ENCODE data around the gene MEF2C.
"Not testable (repeated sequence)": the region's sequence is repeated elsewhere in the genome, so short reads cannot be mapped to it uniquely, and the experiment has no call there.

Gene MEF2C

GRCh38 chr5:88803309-88803708 lies 79.7 kb downstream of the MEF2C start:
- DNase-seq (ENCODE audit: low read depth in 2 of 2) = no peak

- no peak for DNase-seq (ENCODE audit: low read depth in 2 of 2)
Observed at GRCh38 chr5:88799938-88800535, 82.9 kb downstream of the MEF2C start.

GRCh38 chr5:88798933-88799332 lies 84.1 kb downstream of the MEF2C start:
- not testable (repeated sequence) for DNase-seq (ENCODE audit: low read depth in 2 of 2)

- not testable (repeated sequence) for DNase-seq (ENCODE audit: low read depth in 2 of 2)
Observed at GRCh38 chr5:88793797-88794196, 89.2 kb downstream of the MEF2C start.

GRCh38 chr5:88792144-88792840 lies 90.7 kb downstream of the MEF2C start:
- DNase-seq (ENCODE audit: low read depth in 2 of 2) = no peak

- no peak for DNase-seq (ENCODE audit: low read depth in 2 of 2)
Observed at GRCh38 chr5:88787856-88788255, 95.1 kb downstream of the MEF2C start.

- DNase-seq (ENCODE audit: low read depth in 2 of 2) = no peak
Observed at GRCh38 chr5:88786789-88787188, 96.2 kb downstream of the MEF2C start.

GRCh38 chr5:88785746-88786565 lies 97.0 kb downstream of the MEF2C start:
- DNase-seq (ENCODE audit: low read depth in 2 of 2) = no peak

- DNase-seq (ENCODE audit: low read depth in 2 of 2) = no peak
Observed at GRCh38 chr5:88782571-88782970, 100.4 kb downstream of the MEF2C start.

- DNase-seq (ENCODE audit: low read depth in 2 of 2) = no peak
Observed at GRCh38 chr5:88780736-88781135, 102.2 kb downstream of the MEF2C start.

- no peak for DNase-seq (ENCODE audit: low read depth in 2 of 2)
Observed at GRCh38 chr5:88778736-88779135, 104.2 kb downstream of the MEF2C start.

- DNase-seq (ENCODE audit: low read depth in 2 of 2) = no peak
Observed at GRCh38 chr5:88776692-88777091, 106.3 kb downstream of the MEF2C start.

GRCh38 chr5:88772831-88773230 lies 110.2 kb downstream of the MEF2C start:
- DNase-seq (ENCODE audit: low read depth in 2 of 2) = no peak

- DNase-seq (ENCODE audit: low read depth in 2 of 2) = no peak
Observed at GRCh38 chr5:88772047-88772446, 110.9 kb downstream of the MEF2C start.

GRCh38 chr5:88770276-88771257 lies 112.4 kb downstream of the MEF2C start:
- no peak for DNase-seq (ENCODE audit: low read depth in 2 of 2)

GRCh38 chr5:88769165-88769564 lies 113.8 kb downstream of the MEF2C start:
- no peak for DNase-seq (ENCODE audit: low read depth in 2 of 2)

GRCh38 chr5:88768411-88768810 lies 114.6 kb downstream of the MEF2C start:
- no peak for DNase-seq (ENCODE audit: low read depth in 2 of 2)

GRCh38 chr5:88765798-88766197 lies 117.2 kb downstream of the MEF2C start:
- no peak for DNase-seq (ENCODE audit: low read depth in 2 of 2)

- DNase-seq (ENCODE audit: low read depth in 2 of 2) = no peak
Observed at GRCh38 chr5:88765171-88765570, 117.8 kb downstream of the MEF2C start.

- DNase-seq (ENCODE audit: low read depth in 2 of 2) = no peak
Observed at GRCh38 chr5:88761939-88762338, 121.0 kb downstream of the MEF2C start.

GRCh38 chr5:88761269-88761850 lies 121.6 kb downstream of the MEF2C start:
- DNase-seq (ENCODE audit: low read depth in 2 of 2) = no peak
